HepG2 (cell line): ENCODE measurements around the gene KLHL17.
A peak's percentile ranks its signal among the peaks of the same experiment; 100 is the strongest.

Experiments used
- ZBTB7A ChIP-seq: sonication (generic); formaldehyde crosslinking; IDR thresholded peaks from 2 replicates; pipeline ENCODE4 v1.8.0; 2022; ENCODE audit warnings: mild to moderate bottlenecking, missing genetic modification reagents
- ZNF350 ChIP-seq: sonication (generic); formaldehyde crosslinking; IDR thresholded peaks from 2 replicates; pipeline ENCODE4 v1.4.0; 2020; ENCODE audit warnings: mild to moderate bottlenecking, low read depth, missing genetic modification reagents, borderline replicate concordance
- TF ChIP-seq, protein P1 (sequence below): sonication (generic); formaldehyde crosslinking; IDR thresholded peaks from 2 replicates; pipeline ENCODE4 v1.5.0; 2020; ENCODE audit warnings: mild to moderate bottlenecking, missing genetic modification reagents, moderate library complexity

DNA sequence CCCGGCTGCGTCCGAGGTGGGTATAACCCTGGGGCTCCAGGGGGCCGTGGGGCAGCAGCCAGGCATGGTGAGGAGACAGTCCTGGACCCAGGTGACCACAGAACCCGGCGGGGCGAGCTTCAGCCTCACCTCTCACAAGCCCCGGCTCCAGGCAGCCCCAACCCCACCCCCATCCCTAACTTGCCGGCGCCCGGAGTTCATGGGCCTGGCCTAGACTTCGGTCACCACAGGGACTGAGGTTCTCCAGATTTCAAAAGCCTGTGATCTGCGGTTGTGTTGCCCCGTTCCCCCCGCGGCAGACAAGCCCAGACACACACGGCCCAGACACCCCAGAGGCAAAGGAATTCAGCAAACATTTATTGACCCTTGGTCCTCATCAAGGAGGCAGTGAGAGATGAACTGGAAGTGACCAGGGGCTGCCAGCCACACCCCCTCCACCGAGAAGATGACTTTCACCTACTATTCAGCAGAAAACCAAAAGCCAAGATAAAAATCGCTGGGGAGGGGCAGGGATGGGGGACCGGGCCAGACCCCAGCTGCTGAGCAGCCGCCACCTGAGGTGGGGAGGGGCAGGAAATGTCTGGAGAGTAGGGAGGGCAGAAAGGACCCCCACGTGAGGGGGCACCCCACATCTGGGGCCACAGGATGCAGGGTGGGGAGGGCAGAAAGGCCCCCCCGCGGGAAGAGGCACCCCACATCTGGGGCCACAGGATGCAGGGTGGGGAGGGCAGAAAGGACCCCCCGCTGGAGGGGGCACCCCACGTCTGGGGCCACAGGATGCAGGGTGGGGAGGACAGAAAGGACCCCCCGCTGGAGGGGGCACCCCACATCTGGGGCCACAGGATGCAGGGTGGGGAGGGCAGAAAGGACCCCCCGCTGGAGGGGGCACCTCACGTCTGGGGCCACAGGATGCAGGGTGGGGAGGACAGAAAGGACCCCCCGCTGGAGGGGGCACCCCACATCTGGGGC, 35.6 kb downstream of the KLHL17 start:
- TF ChIP-seq, protein P1, sequence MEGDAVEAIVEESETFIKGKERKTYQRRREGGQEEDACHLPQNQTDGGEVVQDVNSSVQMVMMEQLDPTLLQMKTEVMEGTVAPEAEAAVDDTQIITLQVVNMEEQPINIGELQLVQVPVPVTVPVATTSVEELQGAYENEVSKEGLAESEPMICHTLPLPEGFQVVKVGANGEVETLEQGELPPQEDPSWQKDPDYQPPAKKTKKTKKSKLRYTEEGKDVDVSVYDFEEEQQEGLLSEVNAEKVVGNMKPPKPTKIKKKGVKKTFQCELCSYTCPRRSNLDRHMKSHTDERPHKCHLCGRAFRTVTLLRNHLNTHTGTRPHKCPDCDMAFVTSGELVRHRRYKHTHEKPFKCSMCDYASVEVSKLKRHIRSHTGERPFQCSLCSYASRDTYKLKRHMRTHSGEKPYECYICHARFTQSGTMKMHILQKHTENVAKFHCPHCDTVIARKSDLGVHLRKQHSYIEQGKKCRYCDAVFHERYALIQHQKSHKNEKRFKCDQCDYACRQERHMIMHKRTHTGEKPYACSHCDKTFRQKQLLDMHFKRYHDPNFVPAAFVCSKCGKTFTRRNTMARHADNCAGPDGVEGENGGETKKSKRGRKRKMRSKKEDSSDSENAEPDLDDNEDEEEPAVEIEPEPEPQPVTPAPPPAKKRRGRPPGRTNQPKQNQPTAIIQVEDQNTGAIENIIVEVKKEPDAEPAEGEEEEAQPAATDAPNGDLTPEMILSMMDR (CRISPR knock-in tag): no peak
- peak; percentile 20; the same call in 1 of the 2 replicates for TF ChIP-seq ZBTB7A
- no peak for TF ChIP-seq ZNF350
